ENCODE results near the gene GPR132.
"Not testable (repeated sequence)": the region's sequence is repeated elsewhere in the genome, so short reads cannot be mapped to it uniquely, and the experiment has no call there.

Gene GPR132

DNA sequence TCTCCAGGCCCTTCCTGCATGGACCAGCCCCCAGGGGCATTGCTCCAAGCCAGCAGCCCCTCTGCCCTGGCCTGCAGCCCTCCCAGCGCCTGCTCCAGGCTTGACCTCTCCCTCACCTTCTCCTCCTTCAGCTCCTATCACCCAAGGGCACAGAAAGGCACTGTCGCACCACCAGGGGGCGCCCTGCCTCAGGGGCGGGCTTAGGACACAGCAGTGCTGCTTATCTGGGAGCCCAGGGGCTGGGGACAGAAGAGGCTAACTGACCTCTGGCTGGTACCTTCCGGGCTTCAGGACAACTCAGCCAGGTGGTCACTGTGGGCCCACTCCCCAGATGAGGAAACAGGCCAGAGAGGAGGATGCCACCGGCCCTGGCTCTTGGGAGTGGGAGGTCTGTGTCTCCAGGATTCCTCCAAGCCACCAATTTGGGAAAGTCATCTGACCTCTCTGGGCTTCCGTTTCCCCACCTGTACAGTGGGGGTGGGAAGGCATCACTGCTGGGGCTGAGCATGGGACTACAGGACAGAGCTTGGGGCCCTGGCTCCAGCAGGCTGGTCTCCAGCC lies 25.3 kb upstream of the GPR132 start:
- peak; percentile 82 to 84 for DNase-seq

GRCh38 chr14:105089746-105090492 lies 24.7 kb upstream of the GPR132 start:
- DNase-seq: no peak

DNA sequence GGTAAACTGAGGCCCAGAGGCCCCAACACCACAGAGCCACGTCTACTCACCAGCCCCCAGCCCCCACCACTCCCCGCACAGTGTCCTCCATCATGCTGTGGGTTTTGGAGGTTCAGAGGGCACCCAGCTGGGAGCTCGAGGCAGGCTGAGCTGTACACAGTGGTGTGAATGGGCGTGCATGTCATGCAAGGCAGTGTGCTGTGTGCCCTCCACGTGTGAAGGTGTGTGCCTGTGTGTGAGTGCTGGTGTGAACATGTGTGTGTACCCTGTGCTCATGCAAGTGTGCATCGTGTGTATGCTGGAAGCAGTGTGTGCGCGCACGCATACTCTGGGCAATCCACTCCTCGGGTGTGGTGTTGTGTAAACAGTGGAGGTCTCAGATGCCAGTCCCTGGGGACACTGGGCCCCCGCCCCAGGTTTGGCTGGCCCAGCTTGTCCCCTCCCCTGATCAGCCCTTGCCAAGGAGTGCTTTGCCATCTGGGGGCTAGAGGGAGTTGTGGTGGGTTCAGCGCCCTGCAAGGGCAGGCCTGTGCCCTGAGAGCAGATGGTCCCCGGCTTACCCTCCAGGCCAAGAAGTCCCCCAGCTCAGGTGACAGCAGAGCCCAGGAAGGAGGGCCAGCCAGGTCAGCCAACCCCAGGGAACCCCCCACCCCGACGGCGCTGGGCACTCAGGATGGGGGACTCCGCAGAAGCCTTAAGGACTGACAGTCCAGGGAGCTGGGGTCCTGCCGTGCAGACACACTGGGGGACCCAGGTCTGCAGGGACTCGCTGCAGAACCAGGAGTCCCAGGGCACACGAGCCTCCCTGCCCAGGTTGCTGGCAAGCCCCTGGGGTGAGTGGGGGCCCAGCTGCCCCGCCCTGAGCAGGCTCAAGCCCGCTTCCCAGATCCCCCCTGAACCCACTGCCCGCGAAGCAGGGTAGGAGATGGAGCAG lies 23.8 kb upstream of the GPR132 start:
- DNase-seq: no peak

GRCh38 chr14:105087963-105088811 lies 23.0 kb upstream of the GPR132 start:
- DNase-seq: no peak

DNA sequence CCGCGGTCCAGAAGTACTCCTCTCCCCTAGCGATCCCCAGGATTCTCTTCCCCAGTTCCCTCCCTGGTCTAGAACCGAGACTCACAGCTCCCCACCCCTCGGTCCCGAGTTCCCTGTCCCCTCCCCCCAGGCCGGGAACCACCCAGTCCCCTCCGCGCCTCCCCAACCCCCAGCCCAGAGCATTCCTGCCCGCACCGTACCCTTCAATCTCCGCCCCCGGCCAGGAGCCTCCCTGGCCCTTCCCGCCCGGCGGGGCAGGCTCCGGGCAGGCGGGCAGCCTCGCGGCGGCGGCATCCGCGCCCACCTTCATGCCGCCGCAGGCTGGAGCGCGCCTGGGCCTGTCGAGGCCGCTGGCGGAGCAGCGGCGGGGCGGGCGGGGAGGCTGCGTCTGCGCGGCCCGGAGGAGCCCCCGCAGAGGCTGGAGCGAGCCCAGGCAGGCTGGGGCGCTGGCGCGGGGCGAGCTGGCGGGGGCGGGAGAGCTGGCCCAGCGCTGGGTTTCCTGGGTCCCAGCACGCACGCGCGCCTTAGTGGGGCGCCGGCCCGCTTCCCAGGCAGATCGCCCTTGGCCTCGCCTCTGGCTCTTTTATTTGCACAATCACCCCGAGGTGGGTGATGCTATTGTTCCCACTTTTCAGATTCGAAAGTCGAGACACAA lies 22.2 kb upstream of the GPR132 start:
- no peak for DNase-seq

- DNase-seq: peak; percentile 86 to 90
Measured at GRCh38 chr14:105086833-105087307, 21.6 kb upstream of the GPR132 start.

GRCh38 chr14:105085766-105086165 lies 20.5 kb upstream of the GPR132 start:
- no peak for DNase-seq

DNA sequence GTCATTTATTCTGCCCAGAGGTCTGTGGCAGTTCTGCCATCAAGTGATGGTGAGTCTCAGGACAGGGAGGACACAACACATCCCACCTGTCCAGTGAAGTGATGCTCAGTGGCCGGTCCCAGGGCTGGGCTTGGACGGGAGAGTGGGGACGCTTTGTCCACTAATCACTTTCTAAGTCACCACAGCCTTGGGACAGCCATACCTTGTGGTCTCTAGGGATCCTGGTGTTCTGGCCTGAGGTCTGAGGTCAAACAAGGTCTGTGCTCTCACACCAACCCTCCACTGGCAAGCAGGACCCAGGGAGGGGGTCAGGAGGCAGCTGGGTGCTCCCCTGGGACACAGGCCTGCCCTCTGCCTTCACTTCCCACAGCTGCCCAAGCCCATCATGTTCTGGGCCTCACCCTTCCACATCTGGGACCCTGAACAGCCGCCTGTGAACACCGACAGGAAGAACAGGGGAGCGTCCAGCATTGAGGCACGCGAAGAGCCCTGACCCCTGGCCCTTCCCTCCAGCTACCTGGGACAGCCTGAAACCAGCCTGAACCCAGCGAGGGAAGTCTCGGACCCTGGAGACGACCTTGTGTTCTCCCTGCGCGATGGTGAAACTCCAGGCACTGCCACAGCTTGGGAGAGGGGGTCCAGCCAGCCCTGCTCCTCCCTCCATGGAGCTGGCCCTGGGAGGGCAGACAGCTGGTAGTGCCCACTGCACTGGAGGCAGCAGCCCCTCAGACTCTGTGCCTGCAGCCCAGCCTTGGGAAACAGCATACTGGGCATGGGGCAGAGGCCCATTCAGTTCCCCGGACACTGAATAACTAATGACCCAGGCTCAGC lies 19.7 kb upstream of the GPR132 start:
- DNase-seq: no peak

- no peak for DNase-seq
Measured at GRCh38 chr14:105083926-105084685, 18.9 kb upstream of the GPR132 start.

GRCh38 chr14:105082703-105083102 lies 17.5 kb upstream of the GPR132 start:
- no peak for DNase-seq

GRCh38 chr14:105081473-105081872 lies 16.2 kb upstream of the GPR132 start:
- not testable (repeated sequence) for DNase-seq

- DNase-seq: no peak
Measured at GRCh38 chr14:105080161-105080560, 14.9 kb upstream of the GPR132 start.

DNA sequence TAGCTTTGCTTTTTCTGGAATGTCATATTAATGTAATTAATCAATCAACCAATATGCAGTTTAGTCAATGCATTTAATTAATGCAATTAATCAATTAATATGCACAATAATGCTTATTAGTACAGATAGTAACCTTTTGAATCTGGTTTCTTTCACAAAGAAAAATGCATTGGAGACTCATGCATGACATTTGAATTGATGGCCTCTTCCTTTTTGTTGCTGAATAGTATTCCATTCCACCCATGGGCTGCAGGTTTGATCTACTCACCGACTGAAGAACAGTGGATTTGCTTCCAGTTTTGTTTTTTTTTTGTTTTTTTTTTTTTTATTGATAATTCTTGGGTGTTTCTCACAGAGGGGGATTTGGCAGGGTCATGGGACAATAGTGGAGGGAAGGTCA lies 13.1 kb upstream of the GPR132 start:
- DNase-seq: no peak

GRCh38 chr14:105077649-105077995 lies 12.4 kb upstream of the GPR132 start:
- no peak for DNase-seq

- DNase-seq: no peak
Measured at GRCh38 chr14:105076805-105077648, 11.8 kb upstream of the GPR132 start.

DNA sequence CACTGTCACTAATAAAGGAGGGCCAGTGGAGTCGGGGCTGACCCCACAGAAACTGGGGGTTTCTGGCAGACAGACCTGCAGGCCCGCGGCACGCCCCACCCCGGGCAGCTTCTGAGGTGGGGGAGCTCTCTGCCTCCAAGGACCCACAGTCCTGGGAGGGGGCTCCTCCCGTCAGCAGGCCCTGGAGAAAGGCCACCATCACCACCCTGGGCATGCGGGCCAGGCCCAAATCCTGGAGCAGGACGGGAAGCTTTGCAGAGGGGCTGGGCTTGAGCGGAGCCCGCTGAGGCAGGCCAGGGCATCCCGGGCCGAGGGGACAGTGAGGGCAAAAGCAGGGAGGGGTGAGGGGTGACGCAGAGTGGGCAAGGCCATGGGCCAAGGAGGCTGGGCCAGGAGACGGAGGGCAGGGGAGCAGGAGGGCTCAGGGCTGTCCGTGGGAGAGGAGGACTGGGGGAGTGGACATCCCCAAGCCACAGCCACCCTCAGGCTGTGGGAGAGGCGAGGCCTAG lies 11.1 kb upstream of the GPR132 start:
- no peak for DNase-seq

DNA sequence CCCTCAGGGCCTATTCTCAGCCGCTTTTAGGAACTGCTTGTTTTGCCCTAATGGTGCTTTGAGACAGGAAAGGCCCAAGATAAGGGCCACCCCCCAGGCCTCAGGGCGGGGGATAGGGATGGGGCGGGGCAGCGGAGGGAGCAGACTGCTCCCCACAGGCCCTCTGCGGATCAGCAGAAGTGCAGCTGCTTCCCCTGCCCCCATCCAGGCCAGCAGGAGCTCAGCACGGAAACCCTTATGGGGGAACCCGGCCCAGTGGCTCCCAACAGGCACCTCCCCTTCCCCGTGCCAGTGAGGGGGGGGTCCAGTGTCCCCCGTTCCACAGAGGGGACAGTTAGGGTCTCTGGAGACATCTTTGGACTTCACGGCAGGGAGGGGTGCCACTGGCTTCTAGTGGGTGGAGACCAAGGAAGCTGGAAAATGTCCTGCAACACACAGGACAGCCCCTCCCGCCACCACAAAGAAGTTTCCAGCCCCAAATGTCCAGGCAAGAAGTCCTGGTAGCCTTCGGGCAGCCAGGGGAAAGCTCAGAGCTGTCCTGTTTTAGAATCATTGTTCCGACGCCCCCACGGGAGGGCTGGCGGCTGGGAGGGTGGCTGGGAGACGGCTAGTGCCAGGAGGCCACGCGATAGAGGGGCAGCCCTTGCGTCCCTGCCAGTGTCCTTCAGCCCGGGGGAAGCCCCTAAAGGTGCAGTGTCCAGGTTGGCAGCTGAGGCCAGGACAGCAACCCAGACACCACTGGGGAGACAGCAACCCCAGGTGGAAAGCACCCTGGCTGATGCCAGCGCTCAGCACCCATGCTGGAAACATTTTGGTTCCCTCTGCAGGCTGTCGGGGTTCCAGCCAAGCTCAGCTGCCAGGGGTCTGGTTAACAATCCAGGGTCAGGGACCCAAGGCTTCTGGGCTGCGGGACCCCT lies 10.4 kb upstream of the GPR132 start:
- DNase-seq: peak in 1 of 2 donors; percentile 79

GRCh38 chr14:105074601-105075053 lies 9.4 kb upstream of the GPR132 start:
- no peak for DNase-seq

Data from CD4-positive, alpha-beta T cell treated with Interleukin-1 beta for 1 hour (primary cell).